Keratinocyte (primary cell): ENCODE results near the gene TDP1.

ENCODE experiments used
- EZH2 ChIP-seq: IDR thresholded peaks from one replicate; pipeline ENCODE4 v1.6.1; 2012; ENCODE audit warnings: inconsistent platforms, mild to moderate bottlenecking, low read length, moderate library complexity
- TF ChIP-seq, protein P1 (sequence below), 3 experiments: IDR thresholded peaks in 1 of 3; conservative IDR thresholded peaks in 1 of 3; optimal IDR thresholded peaks in 1 of 3; 2 replicates in 2 of 3; 3 replicates in 1 of 3; pipeline versions ENCODE3 to v1.5.1; 2011; ENCODE audit warnings: low read length in 3 of 3, mild to moderate bottlenecking in 3 of 3, moderate library complexity in 2 of 3, control low read depth in 1 of 3, inconsistent platforms in 1 of 3; ENCODE audit not compliant: insufficient read depth in 2 of 3; ENCODE audit errors: extremely low read depth in 1 of 3

GRCh38 chr14:89924268-89924667 lies 31.5 kb upstream of the TDP1 start:
- TF ChIP-seq, protein P1, sequence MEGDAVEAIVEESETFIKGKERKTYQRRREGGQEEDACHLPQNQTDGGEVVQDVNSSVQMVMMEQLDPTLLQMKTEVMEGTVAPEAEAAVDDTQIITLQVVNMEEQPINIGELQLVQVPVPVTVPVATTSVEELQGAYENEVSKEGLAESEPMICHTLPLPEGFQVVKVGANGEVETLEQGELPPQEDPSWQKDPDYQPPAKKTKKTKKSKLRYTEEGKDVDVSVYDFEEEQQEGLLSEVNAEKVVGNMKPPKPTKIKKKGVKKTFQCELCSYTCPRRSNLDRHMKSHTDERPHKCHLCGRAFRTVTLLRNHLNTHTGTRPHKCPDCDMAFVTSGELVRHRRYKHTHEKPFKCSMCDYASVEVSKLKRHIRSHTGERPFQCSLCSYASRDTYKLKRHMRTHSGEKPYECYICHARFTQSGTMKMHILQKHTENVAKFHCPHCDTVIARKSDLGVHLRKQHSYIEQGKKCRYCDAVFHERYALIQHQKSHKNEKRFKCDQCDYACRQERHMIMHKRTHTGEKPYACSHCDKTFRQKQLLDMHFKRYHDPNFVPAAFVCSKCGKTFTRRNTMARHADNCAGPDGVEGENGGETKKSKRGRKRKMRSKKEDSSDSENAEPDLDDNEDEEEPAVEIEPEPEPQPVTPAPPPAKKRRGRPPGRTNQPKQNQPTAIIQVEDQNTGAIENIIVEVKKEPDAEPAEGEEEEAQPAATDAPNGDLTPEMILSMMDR (optimal IDR thresholded peaks at IDR 0.05 in 1 of 3, IDR thresholded peaks at IDR 0.05 in 1 of 3, conservative IDR thresholded peaks at IDR 0.05 in 1 of 3; ENCODE audit: extremely low read depth in 1 of 3, insufficient read depth in 2 of 3, low read length in 3 of 3) = no peak
- TF ChIP-seq EZH2 = no peak
